Gastroesophageal sphincter (tissue), 3 donors: ENCODE results near the gene ENO2.

Source experiments
- EP300 ChIP-seq: sonication (generic); formaldehyde crosslinking; IDR thresholded peaks from one replicate; pipeline ENCODE4 v1.6.1; 2017; ENCODE audit warnings: antibody characterized with exemption, mild to moderate bottlenecking
- POLR2A ChIP-seq, 2 donors: fragments of 450-650 bp; IDR thresholded peaks; one replicate each; pipeline ENCODE4 v1.6.1; 2017; ENCODE audit warnings: antibody characterized with exemption in 2 of 2, mild to moderate bottlenecking in 2 of 2, moderate library complexity in 1 of 2
- POLR2AphosphoS5 ChIP-seq: sonication (generic); formaldehyde crosslinking; IDR thresholded peaks from one replicate; pipeline ENCODE4 v1.6.1; 2017; ENCODE audit warnings: antibody characterized with exemption
- TF ChIP-seq, protein P1 (sequence below), 4 experiments: fragments of 200-600 bp in 2 of 4; fragments of 450-650 bp in 2 of 4; sonication (generic) in 1 of 4; IDR thresholded peaks; one replicate each; pipeline ENCODE4 v1.5.1; 2017 to 2019; ENCODE audit warnings: antibody characterized with exemption in 4 of 4, mild to moderate bottlenecking in 2 of 4, moderate library complexity in 2 of 4

DNA sequence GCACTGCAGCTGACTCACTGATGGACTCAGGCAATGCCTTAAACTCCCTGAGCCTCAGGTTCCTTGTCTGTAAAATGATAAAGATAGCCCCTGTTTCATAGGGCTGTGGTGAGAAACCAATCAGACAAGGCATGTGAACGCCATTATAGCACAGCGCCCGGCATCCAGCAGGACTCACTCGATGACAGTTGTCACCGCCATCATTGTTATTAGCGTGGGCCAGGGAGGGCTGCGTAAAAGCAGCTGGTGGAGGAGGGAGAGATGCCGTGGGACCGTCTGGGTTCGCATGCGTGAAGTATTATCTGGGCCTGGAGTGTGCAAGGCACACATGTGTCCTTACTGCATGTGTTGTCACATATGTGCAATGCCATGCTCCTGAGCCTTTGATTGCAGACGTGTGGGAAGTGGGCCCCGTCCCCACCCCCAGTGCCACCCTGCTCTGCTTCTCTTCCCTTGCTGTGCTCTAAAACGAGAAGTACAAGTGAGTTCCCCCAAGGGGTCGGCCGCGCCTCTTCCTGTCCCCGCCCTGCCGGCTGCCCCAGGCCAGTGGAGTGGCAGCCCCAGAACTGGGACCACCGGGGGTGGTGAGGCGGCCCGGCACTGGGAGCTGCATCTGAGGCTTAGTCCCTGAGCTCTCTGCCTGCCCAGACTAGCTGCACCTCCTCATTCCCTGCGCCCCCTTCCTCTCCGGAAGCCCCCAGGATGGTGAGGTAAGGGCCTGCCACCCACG, 36.6 kb downstream of the ENO2 start, which contains the start of gene PTPN6:
- TF ChIP-seq, protein P1, sequence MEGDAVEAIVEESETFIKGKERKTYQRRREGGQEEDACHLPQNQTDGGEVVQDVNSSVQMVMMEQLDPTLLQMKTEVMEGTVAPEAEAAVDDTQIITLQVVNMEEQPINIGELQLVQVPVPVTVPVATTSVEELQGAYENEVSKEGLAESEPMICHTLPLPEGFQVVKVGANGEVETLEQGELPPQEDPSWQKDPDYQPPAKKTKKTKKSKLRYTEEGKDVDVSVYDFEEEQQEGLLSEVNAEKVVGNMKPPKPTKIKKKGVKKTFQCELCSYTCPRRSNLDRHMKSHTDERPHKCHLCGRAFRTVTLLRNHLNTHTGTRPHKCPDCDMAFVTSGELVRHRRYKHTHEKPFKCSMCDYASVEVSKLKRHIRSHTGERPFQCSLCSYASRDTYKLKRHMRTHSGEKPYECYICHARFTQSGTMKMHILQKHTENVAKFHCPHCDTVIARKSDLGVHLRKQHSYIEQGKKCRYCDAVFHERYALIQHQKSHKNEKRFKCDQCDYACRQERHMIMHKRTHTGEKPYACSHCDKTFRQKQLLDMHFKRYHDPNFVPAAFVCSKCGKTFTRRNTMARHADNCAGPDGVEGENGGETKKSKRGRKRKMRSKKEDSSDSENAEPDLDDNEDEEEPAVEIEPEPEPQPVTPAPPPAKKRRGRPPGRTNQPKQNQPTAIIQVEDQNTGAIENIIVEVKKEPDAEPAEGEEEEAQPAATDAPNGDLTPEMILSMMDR (IDR thresholded peaks at IDR 0.05) = no peak
- peak in 1 of 2 donors; percentile 18 for TF ChIP-seq POLR2A (IDR thresholded peaks at IDR 0.05)
- TF ChIP-seq EP300 = no peak
- TF ChIP-seq POLR2AphosphoS5 = no peak
